Measurements from ENCODE around the gene ZNF532.
"Not testable (repeated sequence)": the region's sequence is repeated elsewhere in the genome, so short reads cannot be mapped to it uniquely, and the experiment has no call there.

GRCh38 chr18:58919934-58920333 lies 55.3 kb downstream of the ZNF532 start:
- TF ChIP-seq CTCF, POLR2A (IDR thresholded peaks at IDR 0.05): not testable (repeated sequence)
